GM12892 (cell line): Measurements from ENCODE around the gene SLC12A1.

ENCODE experiments used
- DNase-seq: peaks from one replicate; pipeline ENCODE4 v3.0.0; 2011; ENCODE audit not compliant: insufficient read length
- FAIRE-seq: peaks from 2 replicates; lab custom pipeline; 2011; peaks lifted over from hg19 to GRCh38; lab: Jason Lieb, UNC
- POLR2A ChIP-seq: IDR thresholded peaks from 2 replicates; pipeline ENCODE4 v1.6.1; 2011; ENCODE audit warnings: low read depth, low read length, control low read depth
- POLR2AphosphoS5 ChIP-seq: IDR thresholded peaks from 2 replicates; pipeline ENCODE4 v1.6.1; 2011; ENCODE audit warnings: low read depth, low read length, control low read depth
- TAF1 ChIP-seq: IDR thresholded peaks from 2 replicates; pipeline ENCODE4 v1.6.1; 2011; ENCODE audit warnings: low read depth, mild to moderate bottlenecking, control low read depth, low read length, borderline replicate concordance

The SLC12A1 gene

GRCh38 chr15:48283396-48284145 is 77.5 kb downstream of the SLC12A1 start:
- TF ChIP-seq POLR2AphosphoS5 (no peak), POLR2A (no peak), TAF1 (no peak)
- no peak for FAIRE-seq
- DNase-seq, result no peak

- TF ChIP-seq POLR2A (no peak), TAF1 (no peak), POLR2AphosphoS5 (no peak)
- DNase-seq (peak; percentile 3), FAIRE-seq (peak; percentile 85)
Measured at GRCh38 chr15:48285329-48286214, 79.5 kb downstream of the SLC12A1 start.

DNA sequence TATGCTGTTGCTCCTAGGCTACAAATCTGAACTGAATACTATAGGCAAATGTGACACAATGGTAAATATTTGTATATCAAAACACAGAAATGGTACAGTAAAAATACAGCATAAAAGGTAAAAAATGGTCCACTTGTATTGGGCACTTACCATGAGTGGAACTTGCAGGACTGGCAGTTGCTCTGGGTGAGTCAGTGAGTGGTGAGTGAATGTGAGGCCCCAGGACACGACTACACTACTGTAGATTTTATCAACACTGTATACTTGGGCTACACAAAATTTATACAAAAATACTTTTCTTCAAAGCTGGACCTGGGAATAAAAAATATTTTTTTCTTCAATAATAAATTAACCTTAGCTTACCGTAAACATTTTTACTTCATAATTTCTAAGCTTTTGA is 83.5 kb downstream of the SLC12A1 start:
- DNase-seq (no peak), FAIRE-seq (no peak)
- TF ChIP-seq TAF1 (no peak), POLR2AphosphoS5 (no peak), POLR2A (no peak)

DNA sequence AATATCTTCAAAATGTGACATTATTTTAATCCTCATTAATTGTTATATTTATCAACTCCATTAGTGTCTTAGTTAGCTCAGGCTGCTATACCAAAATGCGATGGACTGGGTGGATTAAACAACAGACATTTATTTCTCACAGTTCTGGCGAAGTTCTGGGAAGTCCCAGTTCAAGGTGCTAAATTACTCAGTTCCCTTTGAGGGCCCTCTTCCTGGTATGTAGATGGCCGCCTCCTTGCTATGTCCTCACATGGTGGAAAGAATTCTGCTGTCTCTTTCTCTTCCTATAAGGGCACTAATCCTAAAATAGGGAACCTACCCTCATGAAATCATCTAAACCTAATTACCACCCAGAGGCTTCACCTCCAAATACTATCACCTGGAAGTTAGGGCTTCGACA is 86.4 kb downstream of the SLC12A1 start:
- TF ChIP-seq POLR2A (no peak), POLR2AphosphoS5 (no peak), TAF1 (no peak)
- FAIRE-seq (no peak), DNase-seq (no peak)

DNA sequence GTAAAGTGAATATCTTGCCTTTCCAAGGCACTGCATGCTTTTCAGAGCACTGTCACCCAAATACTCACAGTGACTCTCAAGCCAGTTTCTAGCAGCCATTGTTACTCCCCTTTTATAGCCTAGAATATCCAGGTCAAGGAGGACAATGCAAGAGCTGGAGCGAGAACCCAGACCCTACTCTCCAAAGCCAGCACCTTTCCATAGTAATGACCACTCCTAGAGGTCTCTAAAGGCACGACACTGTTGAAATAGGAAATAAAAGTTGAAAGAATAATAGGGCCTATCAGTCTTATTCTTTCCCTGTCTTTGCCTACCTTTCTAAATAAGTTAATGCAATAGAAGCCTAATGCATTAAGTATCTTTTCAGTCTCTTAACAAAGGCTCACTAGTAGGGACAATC is 91.6 kb downstream of the SLC12A1 start:
- FAIRE-seq, result no peak
- no peak for TF ChIP-seq POLR2A
- no peak for TF ChIP-seq TAF1
- no peak for TF ChIP-seq POLR2AphosphoS5
- DNase-seq, result no peak

GRCh38 chr15:48298914-48299313 is 92.8 kb downstream of the SLC12A1 start:
- TF ChIP-seq TAF1 (no peak), POLR2A (no peak), POLR2AphosphoS5 (no peak)
- FAIRE-seq, result no peak
- DNase-seq, result no peak

GRCh38 chr15:48300038-48300437 is 93.9 kb downstream of the SLC12A1 start:
- no peak for TF ChIP-seq TAF1
- TF ChIP-seq POLR2A, result no peak
- no peak for TF ChIP-seq POLR2AphosphoS5
- DNase-seq (no peak), FAIRE-seq (no peak)

GRCh38 chr15:48304398-48304797 is 98.3 kb downstream of the SLC12A1 start:
- FAIRE-seq (no peak), DNase-seq (no peak)
- no peak for TF ChIP-seq TAF1
- TF ChIP-seq POLR2A, result no peak
- TF ChIP-seq POLR2AphosphoS5, result no peak

GRCh38 chr15:48306639-48307038 is 100.5 kb downstream of the SLC12A1 start:
- DNase-seq (no peak), FAIRE-seq (no peak)
- TF ChIP-seq TAF1 (no peak), POLR2A (no peak), POLR2AphosphoS5 (no peak)

GRCh38 chr15:48307586-48307985 is 101.5 kb downstream of the SLC12A1 start:
- TF ChIP-seq POLR2AphosphoS5 (no peak), POLR2A (no peak), TAF1 (no peak)
- DNase-seq (no peak), FAIRE-seq (no peak)

DNA sequence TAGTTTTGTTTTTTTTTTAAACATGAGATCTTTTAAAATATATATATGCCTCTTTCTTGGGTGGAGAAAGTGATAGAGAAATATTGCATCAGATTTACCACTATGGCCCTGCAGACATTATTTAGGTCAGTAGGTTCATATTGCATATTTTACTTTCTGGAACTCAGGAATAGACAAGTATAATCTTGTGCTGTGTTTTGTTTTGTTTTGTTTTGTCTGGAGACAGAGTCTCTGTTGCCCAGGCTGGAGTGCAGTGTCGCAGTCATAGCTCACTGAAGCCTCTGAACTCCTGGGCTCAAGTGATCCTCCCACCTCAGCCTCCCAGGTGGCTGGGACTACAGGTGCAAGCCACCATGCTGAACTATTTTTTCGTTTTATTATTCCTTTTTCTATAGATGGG is 103.6 kb downstream of the SLC12A1 start:
- FAIRE-seq (no peak), DNase-seq (no peak)
- TF ChIP-seq TAF1 (no peak), POLR2A (no peak), POLR2AphosphoS5 (no peak)

DNA sequence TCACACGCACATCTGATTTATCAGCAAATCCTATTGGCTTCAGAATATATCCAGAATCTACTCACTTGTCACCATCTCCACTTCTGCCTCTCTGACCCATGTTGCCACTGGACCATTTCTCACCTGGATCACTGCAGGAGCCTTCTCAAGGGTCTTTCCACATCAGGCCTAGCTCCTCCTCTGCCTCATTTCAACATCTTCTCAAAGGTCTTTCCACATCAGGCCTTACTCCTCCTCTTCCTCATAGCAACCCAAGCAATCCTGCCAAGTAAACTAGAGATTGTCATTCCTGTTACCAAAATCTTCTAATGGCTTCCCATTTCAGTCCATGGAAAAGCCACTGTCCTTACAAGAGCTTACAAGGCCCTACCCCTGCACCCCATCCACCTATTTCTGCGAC is 107.1 kb downstream of the SLC12A1 start:
- no peak for FAIRE-seq
- no peak for TF ChIP-seq POLR2AphosphoS5
- TF ChIP-seq POLR2A, result no peak
- TF ChIP-seq TAF1, result no peak

More for the DNA sequence above, 107.1 kb downstream of the SLC12A1 start:
- DNase-seq, result no peak
